ENCODE data around the gene RHBDD1. TPM values are rescaled to one million over a fixed set of nuclear protein-coding genes. Genes with fewer than 3 reads are reported as not detected.

The RHBDD1 gene
- polyA plus RNA-seq, 1 donor, result 30.4 TPM

- no peak for DNase-seq
These were observed 148.3 kb downstream of the RHBDD1 start for GRCh38 chr2:226983895-226984749.

GRCh38 chr2:226984750-226985582 lies 149.1 kb downstream of the RHBDD1 start:
- DNase-seq, result peak; percentile 76

GRCh38 chr2:226985583-226985946 lies 149.7 kb downstream of the RHBDD1 start:
- DNase-seq, result no peak

GRCh38 chr2:226991663-226992062 lies 155.8 kb downstream of the RHBDD1 start:
- DNase-seq, result no peak

GRCh38 chr2:226993171-226993570 lies 157.3 kb downstream of the RHBDD1 start:
- DNase-seq, result no peak

- no peak for DNase-seq
These were observed 158.9 kb downstream of the RHBDD1 start for GRCh38 chr2:226994775-226995174.

- DNase-seq, result no peak
These were observed 159.8 kb downstream of the RHBDD1 start for GRCh38 chr2:226995625-226996041.

GRCh38 chr2:226999661-227000060 lies 163.8 kb downstream of the RHBDD1 start:
- DNase-seq, result no peak

GRCh38 chr2:227000123-227000522 lies 164.3 kb downstream of the RHBDD1 start:
- DNase-seq, result no peak

GRCh38 chr2:227004482-227004881 lies 168.6 kb downstream of the RHBDD1 start:
- no peak for DNase-seq

GRCh38 chr2:227006189-227006897 lies 170.5 kb downstream of the RHBDD1 start:
- DNase-seq, result no peak

- no peak for DNase-seq
These were observed 171.3 kb downstream of the RHBDD1 start for GRCh38 chr2:227007148-227007547.

GRCh38 chr2:227007940-227008339 lies 172.1 kb downstream of the RHBDD1 start:
- no peak for DNase-seq

- no peak for DNase-seq
These were observed 174.6 kb downstream of the RHBDD1 start for GRCh38 chr2:227010433-227010832.

GRCh38 chr2:227013330-227013729 lies 177.5 kb downstream of the RHBDD1 start:
- DNase-seq, result no peak

GRCh38 chr2:227013881-227014280 lies 178.0 kb downstream of the RHBDD1 start:
- DNase-seq, result no peak

- no peak for DNase-seq
These were observed 181.0 kb downstream of the RHBDD1 start for GRCh38 chr2:227016894-227017293.

- no peak for DNase-seq
These were observed 184.6 kb downstream of the RHBDD1 start for GRCh38 chr2:227020416-227020815.

- no peak for DNase-seq
These were observed 186.8 kb downstream of the RHBDD1 start for GRCh38 chr2:227022608-227023007.

GRCh38 chr2:227025510-227025909 lies 189.7 kb downstream of the RHBDD1 start:
- no peak for DNase-seq

GRCh38 chr2:227029426-227030105 lies 193.7 kb downstream of the RHBDD1 start:
- no peak for DNase-seq

- no peak for DNase-seq
These were observed 194.9 kb downstream of the RHBDD1 start for GRCh38 chr2:227030789-227031188.

All from left kidney (tissue), 2 donors.